D721Med (cell line): ENCODE data around the gene ADAT3.

Source experiments
- DNase-seq: peaks from one replicate; pipeline ENCODE4 v3.0.0; 2011; ENCODE audit warnings: low spot score; ENCODE audit not compliant: insufficient read length
- FAIRE-seq: peaks from 2 replicates; lab custom pipeline; 2011; peaks lifted over from hg19 to GRCh38; lab: Jason Lieb, UNC
- CTCF ChIP-seq: IDR thresholded peaks from 2 replicates; pipeline ENCODE4 v1.5.1; 2012; ENCODE audit warnings: mild to moderate bottlenecking, control low read depth; ENCODE audit not compliant: insufficient read depth; ENCODE audit errors: missing control alignments

Gene ADAT3

GRCh38 chr19:1952635-1953034 lies 47.4 kb downstream of the ADAT3 start:
- no peak for FAIRE-seq
- DNase-seq, result no peak
- no peak for TF ChIP-seq CTCF

- no peak for DNase-seq
- no peak for FAIRE-seq
- no peak for TF ChIP-seq CTCF
These were observed 47.8 kb downstream of the ADAT3 start for GRCh38 chr19:1953037-1953436.

- TF ChIP-seq CTCF, result no peak
- FAIRE-seq (no peak), DNase-seq (no peak)
These were observed 48.4 kb downstream of the ADAT3 start for GRCh38 chr19:1953441-1954094.

- TF ChIP-seq CTCF, result no peak
- DNase-seq, result no peak
- no peak for FAIRE-seq
These were observed 49.3 kb downstream of the ADAT3 start for GRCh38 chr19:1954532-1954933.

- DNase-seq, result no peak
- no peak for TF ChIP-seq CTCF
These were observed 50.2 kb downstream of the ADAT3 start for GRCh38 chr19:1955171-1956121.

GRCh38 chr19:1956122-1956494 lies 50.9 kb downstream of the ADAT3 start:
- FAIRE-seq (no peak), DNase-seq (no peak)
- no peak for TF ChIP-seq CTCF

More at GRCh38 chr19:1955171-1956121, 50.2 kb downstream of the ADAT3 start:
- no peak for FAIRE-seq
